RCC 7860 (cell line): ENCODE results near the gene SGIP1.

Experiments used
- DNase-seq: peaks from one replicate; pipeline ENCODE4 v3.0.0-alpha.2; 2015; ENCODE audit warnings: low spot score
- FAIRE-seq: peaks from 2 replicates; lab custom pipeline; 2012; peaks lifted over from hg19 to GRCh38; lab: Jason Lieb, UNC

SGIP1 gene, protein sequence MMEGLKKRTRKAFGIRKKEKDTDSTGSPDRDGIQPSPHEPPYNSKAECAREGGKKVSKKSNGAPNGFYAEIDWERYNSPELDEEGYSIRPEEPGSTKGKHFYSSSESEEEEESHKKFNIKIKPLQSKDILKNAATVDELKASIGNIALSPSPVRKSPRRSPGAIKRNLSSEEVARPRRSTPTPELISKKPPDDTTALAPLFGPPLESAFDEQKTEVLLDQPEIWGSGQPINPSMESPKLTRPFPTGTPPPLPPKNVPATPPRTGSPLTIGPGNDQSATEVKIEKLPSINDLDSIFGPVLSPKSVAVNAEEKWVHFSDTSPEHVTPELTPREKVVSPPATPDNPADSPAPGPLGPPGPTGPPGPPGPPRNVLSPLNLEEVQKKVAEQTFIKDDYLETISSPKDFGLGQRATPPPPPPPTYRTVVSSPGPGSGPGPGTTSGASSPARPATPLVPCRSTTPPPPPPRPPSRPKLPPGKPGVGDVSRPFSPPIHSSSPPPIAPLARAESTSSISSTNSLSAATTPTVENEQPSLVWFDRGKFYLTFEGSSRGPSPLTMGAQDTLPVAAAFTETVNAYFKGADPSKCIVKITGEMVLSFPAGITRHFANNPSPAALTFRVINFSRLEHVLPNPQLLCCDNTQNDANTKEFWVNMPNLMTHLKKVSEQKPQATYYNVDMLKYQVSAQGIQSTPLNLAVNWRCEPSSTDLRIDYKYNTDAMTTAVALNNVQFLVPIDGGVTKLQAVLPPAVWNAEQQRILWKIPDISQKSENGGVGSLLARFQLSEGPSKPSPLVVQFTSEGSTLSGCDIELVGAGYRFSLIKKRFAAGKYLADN

DNA sequence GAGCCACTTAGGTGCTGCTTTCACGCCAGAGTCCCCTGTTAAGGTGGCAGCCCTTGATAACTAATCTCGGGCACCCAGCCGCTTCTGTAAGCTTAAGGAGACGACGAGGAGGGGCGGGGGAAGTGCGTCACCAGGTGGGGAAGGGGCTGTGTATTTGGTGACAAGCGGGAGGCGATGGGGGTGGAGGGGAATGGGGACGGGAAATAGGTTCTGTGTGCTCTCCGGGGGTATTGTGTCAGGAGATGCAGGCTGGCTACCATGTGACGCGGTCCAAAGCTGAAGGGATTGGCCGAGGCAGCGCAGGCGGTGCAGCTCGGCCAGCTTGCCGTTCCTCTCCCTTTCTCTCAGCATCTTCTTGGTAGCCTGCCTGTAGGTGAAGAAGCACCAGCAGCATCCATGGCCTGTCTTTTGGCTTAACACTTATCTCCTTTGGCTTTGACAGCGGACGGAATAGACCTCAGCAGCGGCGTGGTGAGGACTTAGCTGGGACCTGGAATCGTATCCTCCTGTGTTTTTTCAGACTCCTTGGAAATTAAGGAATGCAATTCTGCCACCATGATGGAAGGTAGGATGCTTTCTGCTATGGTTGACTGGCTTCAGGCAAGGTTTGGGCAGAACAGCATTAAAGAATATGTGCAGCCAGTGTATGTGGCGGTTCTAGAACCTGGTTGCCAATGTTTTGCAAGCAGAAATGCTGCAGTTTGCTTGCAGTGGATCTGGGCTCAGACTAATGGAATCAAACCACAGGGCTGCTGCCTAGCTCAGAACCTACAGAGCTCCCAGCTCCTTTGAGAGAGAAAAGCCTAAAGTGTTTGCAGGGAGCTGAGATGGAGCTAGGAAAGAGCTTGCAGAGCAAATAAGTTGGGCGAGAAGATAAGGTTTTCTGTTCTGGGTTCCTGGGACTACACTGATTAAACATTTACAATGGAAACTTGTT, at the start of gene SGIP1:
Gene SGIP1 (plus strand): TSS at position 350 of the 937 bp plus-strand sequence. CDS start 206 bp downstream, at position 556.
- DNase-seq (no peak), FAIRE-seq (no peak)

DNA sequence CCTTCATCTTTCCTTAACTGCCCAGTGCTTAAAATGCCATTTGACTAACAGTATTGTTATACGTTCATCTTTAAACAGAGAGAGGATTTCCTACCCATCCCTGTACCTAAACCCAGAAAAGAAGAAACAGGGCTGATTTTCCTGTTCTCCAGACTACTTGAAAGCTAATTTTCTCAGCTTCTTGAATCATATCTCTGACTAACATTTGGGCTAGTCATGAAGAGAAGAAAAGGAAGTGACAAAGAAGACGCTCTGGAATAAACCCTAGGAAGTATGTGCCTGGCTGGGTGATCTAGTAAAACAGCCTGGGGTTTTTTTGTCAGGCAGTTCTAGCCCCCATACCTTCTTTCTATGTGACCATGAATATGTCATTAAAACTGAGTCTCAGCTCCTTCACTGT, 44.8 kb upstream of the SGIP1 start:
- FAIRE-seq (no peak), DNase-seq (peak; percentile 44)

DNA sequence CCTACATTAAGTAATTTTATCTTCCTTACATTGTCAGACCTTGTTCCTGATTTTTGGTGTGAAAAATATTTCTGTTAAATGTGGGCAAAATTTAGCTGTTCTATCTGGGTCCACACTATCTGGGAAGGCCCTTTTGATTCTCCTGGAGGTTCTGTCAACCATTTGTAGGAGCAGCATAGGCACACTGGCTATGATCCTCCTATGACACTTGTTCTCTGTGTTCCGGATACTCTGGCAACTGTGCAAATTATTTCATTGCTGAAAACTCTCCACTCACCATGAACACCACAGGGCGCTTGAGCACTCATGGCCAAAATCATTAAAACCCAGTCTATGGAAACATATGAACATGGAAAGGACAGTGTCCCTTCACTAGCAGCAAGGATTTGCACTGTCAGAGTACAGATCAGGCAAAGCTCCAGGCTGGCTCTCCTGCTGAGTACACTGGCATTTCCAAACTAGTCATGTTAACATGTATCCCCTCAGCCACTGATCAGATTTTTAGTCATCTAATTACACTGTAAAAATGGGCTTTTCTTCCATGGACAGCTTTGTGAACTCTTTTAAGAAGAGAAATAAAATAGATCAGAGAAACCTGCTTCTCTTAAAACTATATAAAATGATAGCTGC, 43.9 kb upstream of the SGIP1 start:
- DNase-seq (no peak), FAIRE-seq (no peak)

DNA sequence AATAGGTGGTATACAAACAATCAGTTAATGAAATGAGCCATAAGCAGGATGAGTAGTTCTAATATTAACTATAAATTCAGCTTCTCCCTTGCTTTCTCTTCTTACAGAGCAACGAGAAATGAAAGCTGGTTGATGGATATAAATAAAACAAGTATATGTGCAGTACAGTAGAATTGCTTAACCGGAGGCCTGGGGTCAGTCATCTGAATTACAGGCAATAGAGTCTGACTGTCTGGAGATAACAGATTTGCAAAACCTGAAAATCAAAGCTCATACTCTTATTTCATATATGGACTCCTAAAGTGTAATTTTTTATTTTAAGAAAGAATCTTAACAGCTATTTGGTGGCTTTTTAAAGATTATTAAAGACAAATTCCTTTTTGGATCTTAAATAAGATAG, 43.1 kb upstream of the SGIP1 start:
- FAIRE-seq (no peak), DNase-seq (no peak)

DNA sequence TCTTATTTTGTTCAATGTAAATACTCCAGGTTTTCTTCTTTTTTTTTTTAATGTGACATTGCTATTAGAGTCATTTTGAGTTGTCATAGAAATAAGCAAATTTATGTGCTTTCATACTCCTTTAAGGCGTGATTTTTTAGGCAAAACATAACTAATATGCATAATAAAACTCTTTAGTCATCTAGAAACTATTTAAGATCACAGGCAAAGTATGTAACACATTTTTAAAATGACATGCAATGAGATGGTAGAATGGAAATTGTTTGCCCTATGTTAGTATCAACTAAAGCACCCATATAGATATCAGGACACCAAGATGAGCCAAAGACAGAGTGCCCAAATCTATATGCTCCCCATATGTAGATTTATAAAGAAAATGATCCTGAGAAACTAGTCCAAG, 41.5 kb upstream of the SGIP1 start:
- no peak for DNase-seq
- no peak for FAIRE-seq

DNA sequence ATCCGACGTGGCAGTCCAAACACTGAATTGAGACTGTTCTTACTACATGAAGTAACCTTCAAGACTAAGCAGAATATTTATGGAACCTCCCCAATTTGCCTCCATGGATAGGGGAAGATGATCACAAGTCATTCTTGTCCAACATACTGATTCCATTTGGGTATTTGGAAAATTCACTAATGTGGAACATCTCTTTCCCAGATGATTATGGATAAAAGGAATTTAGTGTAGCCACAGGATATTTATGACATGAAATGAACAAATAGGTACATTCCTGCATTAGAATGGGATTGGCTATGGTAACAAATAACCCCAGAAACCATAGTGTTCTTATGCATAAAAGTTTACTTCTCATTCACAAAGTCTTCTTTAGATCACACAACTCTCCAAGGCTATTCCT, 40.2 kb upstream of the SGIP1 start:
- no peak for FAIRE-seq

DNA sequence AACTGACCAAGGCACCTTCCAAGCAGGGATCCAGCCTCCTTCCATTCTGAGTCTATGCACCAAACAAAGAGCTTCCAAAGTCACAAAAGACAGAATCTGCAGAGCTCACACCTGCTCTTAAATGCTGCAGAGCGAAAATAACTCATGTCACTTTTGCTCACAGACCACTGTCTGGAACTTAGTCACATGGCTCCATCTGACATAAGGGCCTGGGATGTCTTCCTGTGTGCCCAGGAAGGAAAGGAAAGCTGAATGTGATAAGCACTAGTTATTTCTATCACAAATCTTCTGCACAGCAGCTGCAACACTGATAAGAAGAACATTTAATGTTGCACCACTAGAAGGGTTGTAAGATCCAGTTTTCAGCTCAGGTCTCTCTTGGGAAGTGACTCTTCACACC, 39.5 kb upstream of the SGIP1 start:
- no peak for DNase-seq
- FAIRE-seq: no peak

More for the DNA sequence above, 40.2 kb upstream of the SGIP1 start:
- DNase-seq: no peak

DNA sequence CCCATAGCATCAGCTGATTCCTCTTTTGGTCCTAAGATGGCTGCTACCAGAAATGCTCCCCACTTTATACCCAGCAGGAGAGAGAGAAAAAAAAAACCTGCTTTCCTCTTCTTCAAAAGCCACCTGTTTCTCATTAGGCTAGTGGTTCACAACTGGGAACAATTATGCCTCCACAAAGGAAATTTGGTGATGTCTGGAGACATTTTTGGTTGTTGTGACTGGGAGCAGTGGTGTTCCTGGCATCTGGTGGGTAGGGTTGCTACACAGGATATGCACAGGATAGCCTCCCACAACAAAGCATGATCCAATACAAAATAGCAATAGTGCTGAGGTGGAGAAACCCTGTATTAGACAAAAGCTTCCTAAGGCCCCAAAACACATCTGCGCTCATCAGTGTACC, 38.5 kb upstream of the SGIP1 start:
- DNase-seq (no peak), FAIRE-seq (no peak)

DNA sequence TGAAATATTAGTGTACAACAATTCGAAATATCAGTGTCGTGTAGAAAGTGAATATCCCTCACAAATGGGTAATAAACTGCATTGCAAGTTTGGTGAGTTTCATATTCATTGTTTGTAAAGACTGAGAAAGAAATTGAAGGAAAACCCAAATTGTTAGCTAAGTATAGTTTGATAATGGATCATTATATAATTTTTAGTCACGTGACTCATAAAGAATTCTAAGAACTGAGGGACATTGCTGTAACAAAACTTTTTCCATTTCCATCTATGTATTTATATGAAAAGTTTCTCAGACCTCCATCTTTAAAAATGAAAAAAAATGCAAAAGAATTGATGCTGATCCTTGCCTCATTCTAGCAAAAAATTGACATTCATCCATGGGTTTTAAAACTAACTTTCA, 36.0 kb upstream of the SGIP1 start:
- no peak for FAIRE-seq
- DNase-seq: no peak

DNA sequence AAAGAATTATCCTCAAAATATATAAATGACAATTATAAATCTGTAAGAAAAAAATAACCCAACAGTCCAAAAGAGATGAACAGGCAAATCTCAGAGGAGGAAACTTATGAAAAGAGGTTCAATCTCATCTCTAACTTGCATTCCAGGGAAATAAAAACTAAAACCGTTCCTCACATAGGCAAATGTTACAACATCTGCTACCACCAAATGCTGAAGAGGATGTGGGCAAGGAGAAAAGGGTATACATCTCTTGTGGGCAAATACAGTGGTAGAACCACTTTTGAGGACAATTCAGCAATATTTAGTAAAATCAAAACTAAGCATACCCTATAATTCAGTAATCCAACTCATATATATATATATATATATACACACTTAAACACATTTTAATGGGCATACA, 33.7 kb upstream of the SGIP1 start:
- DNase-seq (no peak), FAIRE-seq (no peak)

DNA sequence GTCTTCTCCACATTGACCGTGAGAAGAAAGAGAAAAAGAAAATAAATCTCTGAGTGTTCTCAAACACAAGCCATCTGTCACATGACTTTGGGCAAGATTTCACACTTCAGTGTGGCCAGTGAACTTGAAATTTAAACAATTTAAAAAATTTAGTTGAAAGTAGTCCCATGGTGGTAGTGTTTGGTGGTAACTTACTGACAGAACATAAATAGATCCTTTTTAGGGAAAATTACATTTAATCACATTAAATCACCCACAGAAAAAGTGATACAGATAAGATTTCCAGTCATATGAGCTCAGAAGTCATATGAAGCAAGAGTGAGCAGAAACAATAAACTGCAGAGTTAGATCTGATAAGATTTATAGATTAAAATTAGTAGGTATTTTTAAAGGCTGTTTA, 31.9 kb upstream of the SGIP1 start:
- DNase-seq: no peak
- no peak for FAIRE-seq

DNA sequence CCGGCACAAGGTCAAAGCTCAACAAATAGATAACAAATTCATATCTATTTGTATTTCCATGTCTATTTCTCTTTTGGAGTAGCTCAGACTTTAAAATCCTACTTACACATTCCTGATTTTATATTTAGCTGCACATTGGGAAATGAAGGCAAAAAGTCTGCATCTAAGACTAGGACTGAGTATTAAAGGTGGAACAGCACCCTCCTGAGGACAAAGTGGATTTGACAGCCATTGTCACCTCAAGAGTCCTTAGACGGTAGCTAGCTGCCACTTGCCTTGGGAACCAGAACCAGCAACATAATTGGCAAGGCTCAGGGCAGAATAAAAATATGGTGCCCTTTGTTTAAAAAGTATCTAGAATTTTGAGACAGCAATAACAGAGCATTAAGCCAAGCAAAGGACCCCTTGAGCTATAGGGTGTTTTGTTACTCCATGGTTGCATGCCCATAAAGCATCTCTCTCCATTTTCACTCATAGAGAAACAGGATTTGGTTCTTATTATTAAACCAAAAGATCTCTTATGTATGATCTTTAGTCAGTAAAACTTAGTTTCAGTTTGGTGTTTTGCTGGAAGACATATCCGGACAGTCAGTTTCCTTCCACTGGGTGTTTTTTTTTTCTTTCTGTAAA, 30.0 kb upstream of the SGIP1 start:
- FAIRE-seq (no peak), DNase-seq (peak; percentile 24)

DNA sequence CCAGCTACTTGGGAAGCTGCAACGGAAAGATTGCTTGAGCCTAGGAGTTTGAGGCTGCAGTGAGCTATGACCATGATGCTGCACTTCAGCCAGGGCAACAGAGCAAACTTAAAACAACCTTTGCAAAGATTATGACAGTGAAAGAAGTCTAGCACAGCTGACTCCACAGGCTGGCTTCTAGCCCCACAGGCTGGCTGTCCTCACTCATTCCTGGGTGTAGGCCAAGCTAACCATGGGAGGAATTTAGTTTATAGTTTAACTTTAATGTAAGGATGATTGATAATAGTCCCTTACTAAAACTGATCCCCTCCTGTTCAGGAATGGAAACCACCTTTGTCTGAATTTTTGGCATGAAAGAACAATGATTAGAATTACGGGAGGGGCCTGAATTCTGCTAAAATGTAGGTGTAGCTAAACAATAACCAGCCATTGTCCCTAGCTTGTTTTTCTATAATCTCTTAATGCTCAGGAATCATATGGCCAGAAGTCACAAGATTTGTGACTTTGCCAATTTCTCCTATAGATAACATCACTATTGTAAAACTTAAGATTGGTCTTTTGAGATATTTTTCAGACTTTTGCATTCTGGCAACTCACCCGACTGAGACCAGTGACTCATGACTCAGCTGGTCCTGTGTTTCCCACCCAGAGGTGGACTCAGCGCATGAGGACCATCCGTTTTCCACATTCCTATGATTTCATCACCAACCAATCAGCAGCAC, 28.1 kb upstream of the SGIP1 start:
- peak; percentile 93 for FAIRE-seq
- DNase-seq: peak; percentile 84

DNA sequence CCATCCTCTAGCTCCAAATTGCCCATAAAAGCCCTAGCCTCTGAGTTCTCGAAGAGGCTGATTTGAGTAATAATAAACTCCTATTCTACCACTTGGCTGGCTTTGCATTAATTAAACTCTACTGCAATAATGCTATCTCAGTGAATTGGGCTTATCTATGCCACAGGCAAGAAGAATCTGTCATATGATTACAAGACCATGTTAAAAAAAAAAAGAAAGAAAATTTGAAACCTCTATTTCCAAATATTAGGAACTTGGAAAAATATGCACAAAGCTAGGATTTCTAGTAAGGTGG, 27.6 kb upstream of the SGIP1 start:
- FAIRE-seq (no peak), DNase-seq (no peak)

DNA sequence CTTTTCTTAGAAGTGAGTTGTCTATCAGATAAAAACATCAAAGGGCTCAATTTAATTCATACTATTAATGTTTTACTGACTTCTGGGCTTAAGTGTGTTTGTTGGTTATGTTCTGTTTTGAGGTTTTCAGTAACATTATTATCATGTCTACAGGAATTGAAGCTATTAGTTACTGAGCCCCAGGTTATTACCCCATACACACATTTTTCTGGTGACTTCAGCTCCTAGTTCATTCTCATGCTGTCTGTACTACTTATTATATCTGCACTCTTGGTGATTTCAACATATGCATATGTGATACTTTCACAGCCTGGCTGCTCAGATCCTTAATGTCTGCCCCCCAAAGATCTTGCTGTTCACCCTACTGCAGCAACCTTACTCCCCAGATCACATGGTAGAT, 27.0 kb upstream of the SGIP1 start:
- no peak for FAIRE-seq
- DNase-seq: no peak

DNA sequence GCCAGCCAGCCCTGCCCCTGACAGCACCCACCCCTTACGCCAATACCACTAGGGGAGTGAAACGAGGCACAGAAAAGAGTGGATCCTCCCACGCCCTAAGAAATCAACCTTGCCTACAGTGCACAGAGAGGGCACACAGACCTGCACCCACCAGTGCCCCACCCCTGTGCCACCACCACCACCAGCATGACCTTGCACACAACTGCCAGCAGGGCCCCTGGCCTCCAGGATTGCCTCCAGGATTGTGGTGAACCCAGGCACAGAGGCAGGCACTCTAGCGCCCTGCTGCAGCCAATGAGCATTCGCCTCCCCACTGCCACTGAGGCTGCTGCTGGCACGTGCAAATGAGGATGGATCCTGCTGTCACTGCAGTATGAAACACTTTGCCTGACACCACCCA, 23.5 kb upstream of the SGIP1 start:
- FAIRE-seq (no peak), DNase-seq (no peak)

DNA sequence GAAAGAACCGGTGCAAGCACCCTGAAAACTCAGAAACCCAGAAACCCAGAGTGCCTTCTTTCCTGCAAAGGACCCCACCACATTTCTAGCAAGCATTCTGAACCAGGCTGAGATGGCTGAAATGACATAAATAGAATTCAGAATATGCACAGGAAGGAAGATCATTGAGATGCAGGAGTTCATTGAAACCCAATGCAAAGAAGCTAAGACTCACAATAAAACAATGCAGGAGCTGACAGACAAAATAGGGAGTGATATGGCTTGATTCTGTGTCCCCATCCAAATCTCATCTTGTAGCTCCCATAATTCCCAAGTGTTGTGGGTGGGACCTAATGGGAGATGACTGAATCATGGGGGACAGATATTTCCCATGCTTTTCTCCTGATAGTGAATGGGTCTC, 22.8 kb upstream of the SGIP1 start:
- no peak for DNase-seq
- FAIRE-seq: no peak

DNA sequence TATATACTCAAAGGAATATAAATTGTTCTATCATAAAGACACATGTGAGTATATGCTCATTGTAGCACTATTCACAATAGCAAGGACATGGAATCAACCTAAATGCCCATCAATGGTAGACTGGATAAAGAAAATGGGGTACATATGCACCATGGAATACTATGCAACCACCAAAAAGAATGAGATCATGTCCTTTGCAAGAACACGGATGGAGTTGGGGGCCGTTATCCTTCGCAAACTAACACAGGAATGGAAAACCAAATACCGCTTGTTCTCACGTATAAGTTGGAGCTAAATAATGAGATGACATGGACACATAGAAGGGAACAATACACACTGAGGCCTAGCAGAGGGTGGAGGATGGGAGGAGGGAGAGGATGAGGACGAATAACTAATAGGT, 16.0 kb upstream of the SGIP1 start:
- no peak for FAIRE-seq

DNA sequence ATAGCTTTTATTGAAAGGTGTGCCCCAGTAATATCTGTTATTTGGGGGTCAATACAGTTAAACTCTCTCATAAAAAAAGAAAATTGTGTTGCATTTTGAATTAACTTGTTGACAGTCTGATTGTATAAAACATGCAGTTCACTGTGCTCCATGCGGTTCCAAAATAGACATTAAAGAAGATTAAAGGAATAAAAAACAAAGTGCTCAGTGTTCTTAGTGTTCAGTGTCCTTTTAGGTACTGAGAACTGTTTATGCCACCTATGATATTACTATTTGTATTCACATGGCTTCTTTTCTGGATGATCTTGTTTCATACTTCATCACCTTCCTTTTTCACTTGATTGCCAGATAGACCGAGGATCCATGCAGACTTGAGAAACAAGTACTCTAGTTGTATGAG, 15.3 kb upstream of the SGIP1 start:
- FAIRE-seq (no peak), DNase-seq (no peak)

More for the DNA sequence above, 16.0 kb upstream of the SGIP1 start:
- no peak for DNase-seq

DNA sequence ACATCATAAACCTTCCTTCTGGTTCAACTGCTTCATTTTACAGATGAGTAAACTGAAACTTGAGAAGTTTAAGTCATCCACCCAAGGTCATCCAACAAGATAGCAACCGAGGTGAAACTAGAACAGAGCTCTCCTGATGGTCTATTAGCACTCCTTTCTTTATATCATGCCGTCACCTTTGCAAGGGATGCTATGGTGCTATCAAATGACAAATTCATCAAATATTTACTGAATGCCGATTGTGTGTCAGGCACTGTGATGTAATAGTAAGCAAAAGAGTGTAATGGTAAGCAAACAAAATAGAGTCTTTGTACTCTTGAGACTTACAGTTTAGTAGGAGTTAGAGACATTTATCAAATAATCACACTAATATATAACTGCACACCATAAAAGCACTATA, 14.0 kb upstream of the SGIP1 start:
- no peak for FAIRE-seq

More for the DNA sequence above, 14.0 kb upstream of the SGIP1 start:
- DNase-seq: no peak
